D721Med (cell line): ENCODE measurements around the gene GPR137B.

Source experiments
- DNase-seq: peaks from one replicate; pipeline ENCODE4 v3.0.0; 2011; ENCODE audit warnings: low spot score; ENCODE audit not compliant: insufficient read length
- FAIRE-seq: peaks from 2 replicates; lab custom pipeline; 2011; peaks lifted over from hg19 to GRCh38; lab: Jason Lieb, UNC
- TF ChIP-seq, protein P1 (sequence below): IDR thresholded peaks from 2 replicates; pipeline ENCODE4 v1.5.1; 2012; ENCODE audit warnings: mild to moderate bottlenecking, control low read depth; ENCODE audit not compliant: insufficient read depth; ENCODE audit errors: missing control alignments

Gene GPR137B

DNA sequence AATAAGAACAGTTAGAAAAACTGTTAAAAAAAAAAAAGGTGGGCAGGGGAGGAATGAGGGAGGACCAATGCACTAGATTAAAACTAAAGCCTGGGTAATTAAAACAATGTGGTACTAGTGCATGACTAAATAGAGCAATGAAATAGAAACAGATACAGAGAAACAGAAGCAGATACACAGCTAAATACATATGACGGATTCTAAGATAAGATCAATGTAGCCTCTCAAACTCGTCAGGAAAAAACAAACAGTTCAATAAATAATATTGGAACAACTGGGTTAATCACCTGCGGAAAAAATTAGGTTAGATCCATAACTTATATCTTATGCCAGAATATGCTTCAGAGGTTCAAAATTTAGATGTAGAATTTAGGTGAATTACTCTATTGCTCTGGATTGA, 71.2 kb downstream of the GPR137B start:
- FAIRE-seq: no peak
- TF ChIP-seq, protein P1, sequence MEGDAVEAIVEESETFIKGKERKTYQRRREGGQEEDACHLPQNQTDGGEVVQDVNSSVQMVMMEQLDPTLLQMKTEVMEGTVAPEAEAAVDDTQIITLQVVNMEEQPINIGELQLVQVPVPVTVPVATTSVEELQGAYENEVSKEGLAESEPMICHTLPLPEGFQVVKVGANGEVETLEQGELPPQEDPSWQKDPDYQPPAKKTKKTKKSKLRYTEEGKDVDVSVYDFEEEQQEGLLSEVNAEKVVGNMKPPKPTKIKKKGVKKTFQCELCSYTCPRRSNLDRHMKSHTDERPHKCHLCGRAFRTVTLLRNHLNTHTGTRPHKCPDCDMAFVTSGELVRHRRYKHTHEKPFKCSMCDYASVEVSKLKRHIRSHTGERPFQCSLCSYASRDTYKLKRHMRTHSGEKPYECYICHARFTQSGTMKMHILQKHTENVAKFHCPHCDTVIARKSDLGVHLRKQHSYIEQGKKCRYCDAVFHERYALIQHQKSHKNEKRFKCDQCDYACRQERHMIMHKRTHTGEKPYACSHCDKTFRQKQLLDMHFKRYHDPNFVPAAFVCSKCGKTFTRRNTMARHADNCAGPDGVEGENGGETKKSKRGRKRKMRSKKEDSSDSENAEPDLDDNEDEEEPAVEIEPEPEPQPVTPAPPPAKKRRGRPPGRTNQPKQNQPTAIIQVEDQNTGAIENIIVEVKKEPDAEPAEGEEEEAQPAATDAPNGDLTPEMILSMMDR: no peak
- no peak for DNase-seq

DNA sequence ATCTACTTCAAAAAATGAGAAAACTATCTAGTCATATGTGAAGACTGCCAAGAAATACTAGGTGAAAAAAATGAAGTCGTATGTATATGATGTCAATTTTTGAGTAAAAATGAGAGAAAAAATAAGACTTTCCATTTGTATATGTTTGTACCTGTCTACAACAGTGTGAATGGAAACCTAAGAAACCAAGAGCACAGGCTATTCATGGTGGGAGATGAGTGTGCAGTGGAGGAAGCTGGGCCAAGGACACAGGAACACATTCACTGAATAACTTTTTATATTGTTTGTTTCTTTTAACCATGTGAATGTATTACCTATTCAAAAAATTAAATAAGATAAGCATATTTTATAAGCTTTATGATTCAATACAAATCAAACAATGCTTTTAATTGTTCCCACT, 72.4 kb downstream of the GPR137B start:
- DNase-seq (no peak), FAIRE-seq (no peak)
- TF ChIP-seq, protein P1: no peak

DNA sequence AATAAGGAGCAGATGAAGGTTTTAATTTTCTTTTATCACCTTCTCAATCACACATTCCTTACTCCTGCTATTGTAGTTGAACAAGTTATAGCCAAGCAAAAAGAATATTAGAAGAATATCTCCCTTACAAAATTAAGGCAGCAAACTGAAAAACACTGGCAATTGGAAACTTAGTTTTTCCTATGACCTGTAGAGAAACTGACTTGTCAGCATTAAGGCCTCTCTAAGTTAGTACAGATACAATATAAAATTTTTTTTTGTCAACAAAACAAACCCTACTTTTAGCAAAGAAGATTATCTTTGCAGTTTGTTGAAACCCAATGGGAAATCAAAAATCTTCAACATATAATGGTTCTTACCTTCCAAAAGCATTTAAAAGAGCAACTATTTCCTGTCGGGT, 78.1 kb downstream of the GPR137B start:
- no peak for DNase-seq

DNA sequence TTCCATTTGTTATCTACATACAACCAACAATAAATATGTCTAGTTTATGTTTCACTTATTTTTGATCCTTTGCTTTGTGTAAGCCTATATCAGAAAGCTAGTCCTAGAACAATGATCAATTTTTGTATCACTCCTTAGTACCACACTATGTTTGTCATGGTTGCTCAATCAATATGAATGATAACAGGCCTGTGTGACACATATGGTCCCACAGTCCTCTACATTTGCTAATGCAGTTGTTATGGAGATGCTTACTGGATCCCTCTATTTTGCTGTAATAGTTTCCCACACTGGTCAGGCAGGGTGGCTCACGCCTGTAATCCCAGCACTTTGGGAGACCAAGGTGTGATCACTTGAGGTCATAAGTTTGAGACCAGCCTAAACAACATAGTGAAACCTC, 80.3 kb downstream of the GPR137B start:
- FAIRE-seq (peak; percentile 87), DNase-seq (no peak)
- TF ChIP-seq, protein P1: no peak

More for the DNA sequence above, 78.1 kb downstream of the GPR137B start:
- FAIRE-seq: no peak
- TF ChIP-seq, protein P1: no peak

DNA sequence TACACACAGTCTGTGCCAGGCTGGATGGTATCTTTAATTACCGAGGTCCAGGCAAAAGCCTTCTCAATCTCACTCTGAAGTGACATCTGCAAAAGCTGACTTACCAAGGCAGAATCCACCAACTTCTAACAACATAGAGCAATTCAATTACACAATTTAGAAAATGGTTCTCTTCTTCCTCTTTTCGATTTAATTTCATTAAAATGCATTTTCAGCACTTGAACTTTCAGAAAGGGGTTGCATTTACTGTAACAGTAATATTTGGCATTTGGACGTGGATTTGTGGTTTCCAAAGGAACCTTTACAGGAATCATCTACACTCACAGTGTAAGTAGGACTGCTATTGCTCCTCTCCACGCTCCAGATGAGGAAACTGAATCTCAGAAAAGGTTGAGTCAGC, 86.1 kb downstream of the GPR137B start:
- DNase-seq (no peak), FAIRE-seq (no peak)
- TF ChIP-seq, protein P1: no peak

DNA sequence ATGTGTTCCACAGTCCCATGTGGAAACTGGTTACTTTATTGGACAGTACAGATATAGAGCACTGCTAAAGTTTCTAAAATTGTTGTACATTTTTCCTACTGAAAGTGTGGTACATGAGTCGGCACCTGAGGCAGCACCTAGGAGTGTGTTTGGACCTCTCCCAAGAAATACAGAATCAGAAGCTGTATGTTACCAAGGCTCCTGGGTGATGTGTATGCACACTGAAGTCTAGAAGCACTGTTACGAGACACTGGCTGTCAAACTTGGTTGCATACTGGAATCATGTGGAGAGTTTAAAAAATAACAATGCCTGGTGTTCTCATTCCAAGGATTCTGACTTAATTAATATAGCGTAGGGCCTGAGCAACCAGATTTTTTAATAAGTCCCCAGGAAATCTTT, 92.8 kb downstream of the GPR137B start:
- TF ChIP-seq, protein P1: no peak
- FAIRE-seq (peak; percentile 41), DNase-seq (no peak)

DNA sequence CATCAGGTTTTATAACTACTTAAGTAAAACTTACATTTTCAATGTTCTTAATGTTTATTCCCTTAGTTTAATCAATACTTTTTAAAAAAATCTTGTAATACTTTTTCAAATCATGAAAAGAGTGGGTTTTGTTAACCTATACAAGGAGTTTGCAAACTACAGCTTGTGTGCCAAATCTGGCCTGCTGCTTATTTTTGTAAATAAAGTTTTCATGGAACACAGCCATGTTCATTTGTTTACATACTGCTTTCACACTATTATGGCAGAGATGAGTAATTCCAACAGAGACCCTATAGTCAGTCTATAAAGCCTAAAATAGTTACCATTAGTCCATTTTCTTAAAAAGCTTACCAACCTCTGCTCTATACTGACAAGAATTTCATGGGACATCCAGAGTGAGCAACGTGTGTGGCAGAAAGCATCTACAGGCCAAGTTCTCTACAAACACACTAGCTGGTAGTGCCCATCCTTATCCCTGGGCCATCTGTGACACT, 96.8 kb downstream of the GPR137B start:
- TF ChIP-seq, protein P1: no peak
- no peak for DNase-seq
- no peak for FAIRE-seq
